ENCODE measurements around the gene NTPCR. TPM values are rescaled to one million over a fixed set of nuclear protein-coding genes. Genes with fewer than 3 reads are reported as not detected.

NTPCR gene
- total RNA-seq, 6 experiments from 2014 or later = 25.5 to 31.8 (median 28.2) TPM

DNA sequence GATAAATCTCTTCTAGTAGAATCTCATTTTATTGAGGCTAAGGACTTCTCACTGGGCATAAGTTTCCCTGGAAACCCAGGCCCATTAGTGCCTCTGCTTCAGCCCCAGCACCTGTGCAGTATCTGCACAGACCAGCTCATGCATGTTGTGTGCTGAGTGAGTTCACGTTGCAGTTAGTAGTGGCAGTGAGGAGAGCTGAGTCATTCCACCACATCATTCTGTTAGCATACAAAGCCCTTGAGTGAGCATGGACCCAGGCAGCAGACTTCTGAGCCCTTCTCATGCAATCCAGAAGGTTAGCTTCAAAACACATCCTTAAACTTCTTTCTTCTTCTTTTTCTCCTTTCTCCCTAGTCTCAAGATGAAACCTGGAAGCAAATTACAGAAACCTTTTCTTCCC is 45.8 kb upstream of the NTPCR start:
- Mint-ChIP-seq H3K27me3 (ENCODE audit: insufficient read depth) (peaks cover 4% of the 10 kb centered on the region; the same call in 1 of the 2 replicates), H3K27ac (no peak overlapping the region), H3K36me3 (ENCODE audit: low read depth) (no peaks in the 10 kb centered on the region), H3K4me3 (no peak overlapping the region), H3K9me3 (peaks cover 13% of the 10 kb centered on the region), H3K4me1 (ENCODE audit: low read depth) (no peaks in the 10 kb centered on the region)
- DNase-seq = no peak
- TF ChIP-seq, protein P1, sequence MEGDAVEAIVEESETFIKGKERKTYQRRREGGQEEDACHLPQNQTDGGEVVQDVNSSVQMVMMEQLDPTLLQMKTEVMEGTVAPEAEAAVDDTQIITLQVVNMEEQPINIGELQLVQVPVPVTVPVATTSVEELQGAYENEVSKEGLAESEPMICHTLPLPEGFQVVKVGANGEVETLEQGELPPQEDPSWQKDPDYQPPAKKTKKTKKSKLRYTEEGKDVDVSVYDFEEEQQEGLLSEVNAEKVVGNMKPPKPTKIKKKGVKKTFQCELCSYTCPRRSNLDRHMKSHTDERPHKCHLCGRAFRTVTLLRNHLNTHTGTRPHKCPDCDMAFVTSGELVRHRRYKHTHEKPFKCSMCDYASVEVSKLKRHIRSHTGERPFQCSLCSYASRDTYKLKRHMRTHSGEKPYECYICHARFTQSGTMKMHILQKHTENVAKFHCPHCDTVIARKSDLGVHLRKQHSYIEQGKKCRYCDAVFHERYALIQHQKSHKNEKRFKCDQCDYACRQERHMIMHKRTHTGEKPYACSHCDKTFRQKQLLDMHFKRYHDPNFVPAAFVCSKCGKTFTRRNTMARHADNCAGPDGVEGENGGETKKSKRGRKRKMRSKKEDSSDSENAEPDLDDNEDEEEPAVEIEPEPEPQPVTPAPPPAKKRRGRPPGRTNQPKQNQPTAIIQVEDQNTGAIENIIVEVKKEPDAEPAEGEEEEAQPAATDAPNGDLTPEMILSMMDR (IDR thresholded peaks at IDR 0.05) = no peak

DNA sequence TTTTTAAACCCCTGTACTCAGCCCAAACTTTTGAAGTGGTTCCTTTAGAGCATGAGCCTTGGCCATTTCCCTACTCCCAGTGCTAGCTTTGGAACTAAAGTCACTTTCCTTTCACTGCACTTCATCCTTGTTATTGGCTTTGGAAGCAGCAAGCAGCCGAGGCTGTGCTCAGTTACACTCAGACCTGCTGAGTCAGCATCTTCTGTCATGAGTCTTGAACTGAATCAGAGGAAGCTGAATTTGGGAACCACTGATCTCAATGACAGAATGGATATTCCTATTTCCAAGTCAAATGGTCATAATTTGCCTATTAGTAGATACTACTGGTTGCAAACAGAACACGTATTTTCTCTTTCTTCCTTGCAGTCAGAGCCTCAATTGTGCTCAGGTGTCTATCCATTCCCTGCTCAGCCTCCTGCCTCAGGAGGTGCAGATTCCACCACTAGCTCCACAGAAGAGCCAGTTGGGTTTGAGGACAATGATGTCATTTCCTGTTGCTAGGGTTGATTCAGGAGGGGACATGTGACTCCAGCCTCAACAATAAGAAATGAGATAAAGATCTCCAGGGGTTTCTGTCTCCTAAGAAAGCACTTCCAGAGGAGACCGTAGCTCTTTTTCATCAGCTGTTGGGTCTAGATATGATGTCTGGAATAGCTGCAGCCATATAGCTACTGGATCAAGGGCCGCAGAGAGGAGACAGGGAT is 44.9 kb upstream of the NTPCR start:
- TF ChIP-seq, protein P1 (IDR thresholded peaks at IDR 0.05) = no peak
- no peak overlapping the region for H3K27ac Mint-ChIP-seq

DNA sequence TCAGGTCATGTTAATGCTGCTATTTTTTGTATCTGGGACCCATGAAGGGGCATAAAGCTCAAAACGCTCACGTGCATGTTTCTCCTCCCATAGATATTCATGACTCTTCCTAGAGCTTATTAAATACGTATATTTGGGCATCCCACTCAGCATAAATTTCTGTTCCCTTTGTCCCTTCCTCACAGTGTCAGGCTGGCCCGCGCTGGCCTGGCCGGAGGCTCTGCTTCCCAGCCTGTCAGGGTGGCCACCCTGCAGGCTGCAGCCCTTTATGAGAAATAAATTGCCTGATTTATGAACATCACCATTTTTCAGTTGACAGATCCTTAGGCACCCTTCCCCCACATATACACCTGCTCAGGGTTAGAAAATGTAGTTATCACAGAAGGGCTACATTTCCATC is 44.0 kb upstream of the NTPCR start:
- TF ChIP-seq, protein P1 (IDR thresholded peaks at IDR 0.05) = no peak
- Mint-ChIP-seq H3K4me3 (no peak overlapping the region), H3K27me3 (ENCODE audit: insufficient read depth) (peaks cover 4% of the 10 kb centered on the region), H3K36me3 (ENCODE audit: low read depth) (no peaks in the 10 kb centered on the region), H3K27ac (no peak overlapping the region), H3K4me1 (ENCODE audit: low read depth) (no peaks in the 10 kb centered on the region), H3K9me3 (peaks cover 4% of the 10 kb centered on the region; the same call in 1 of the 2 replicates)
- DNase-seq = no peak

More for the DNA sequence above, 44.9 kb upstream of the NTPCR start:
- DNase-seq = no peak
- Mint-ChIP-seq H3K36me3 (ENCODE audit: low read depth) (no peaks in the 10 kb centered on the region), H3K4me3 (no peak overlapping the region), H3K27me3 (ENCODE audit: insufficient read depth) (peaks cover 4% of the 10 kb centered on the region), H3K9me3 (peaks cover 9% of the 10 kb centered on the region), H3K4me1 (ENCODE audit: low read depth) (no peaks in the 10 kb centered on the region)

DNA sequence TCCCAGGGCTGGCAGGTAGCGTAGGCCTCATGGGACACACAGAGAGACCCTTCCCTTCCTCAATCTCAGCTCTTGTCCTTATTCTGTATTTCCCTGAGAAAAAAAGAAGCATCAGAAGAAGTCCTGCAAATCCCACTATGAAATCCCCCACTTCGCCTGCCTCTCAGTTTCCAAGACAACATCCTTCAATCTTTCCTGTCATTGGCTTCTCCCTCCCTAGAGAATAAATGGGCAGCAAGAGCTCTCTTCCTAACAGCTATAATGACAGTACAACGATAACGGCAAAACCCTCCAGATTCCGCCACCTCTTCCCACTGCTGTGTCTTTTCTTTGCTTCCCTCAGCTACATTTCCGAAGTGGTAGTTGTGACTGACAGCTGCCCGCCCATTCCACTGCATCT is 41.6 kb upstream of the NTPCR start:
- TF ChIP-seq, protein P1 (IDR thresholded peaks at IDR 0.05) = no peak
- no peaks in the 10 kb centered on the region for H3K36me3 Mint-ChIP-seq (ENCODE audit: low read depth)
- peaks cover 4% of the 10 kb centered on the region; the same call in 1 of the 2 replicates for H3K9me3 Mint-ChIP-seq
- no peak for DNase-seq
- H3K4me1 Mint-ChIP-seq (ENCODE audit: low read depth) = no peaks in the 10 kb centered on the region
- no peak overlapping the region for H3K27ac Mint-ChIP-seq
- H3K4me3 Mint-ChIP-seq = no peak overlapping the region
- peaks cover 4% of the 10 kb centered on the region for H3K27me3 Mint-ChIP-seq (ENCODE audit: insufficient read depth)

DNA sequence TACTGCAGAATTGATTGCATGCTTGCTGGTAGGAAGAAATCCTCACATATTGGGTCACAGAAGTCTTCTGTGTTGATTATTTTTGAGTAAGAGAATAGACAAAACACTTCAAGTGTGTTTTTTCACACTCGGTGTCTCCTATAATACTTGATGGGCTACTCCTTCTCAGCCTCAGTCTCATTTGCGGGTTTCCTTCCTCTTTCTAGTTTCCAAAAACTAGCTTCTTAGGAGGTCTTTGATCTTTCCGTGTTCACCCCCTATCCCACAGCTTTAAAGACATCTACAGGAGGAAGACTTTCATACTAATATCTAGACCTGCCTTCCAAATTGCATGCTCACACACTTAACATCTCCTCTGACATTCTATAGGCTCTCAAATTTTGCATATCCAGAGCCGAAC is 40.7 kb upstream of the NTPCR start:
- no peaks in the 10 kb centered on the region for H3K36me3 Mint-ChIP-seq (ENCODE audit: low read depth)
- no peak for DNase-seq
- no peaks in the 10 kb centered on the region for H3K4me1 Mint-ChIP-seq (ENCODE audit: low read depth)

More for the DNA sequence above, 40.7 kb upstream of the NTPCR start:
- Mint-ChIP-seq H3K27me3 (ENCODE audit: insufficient read depth) (peaks cover 4% of the 10 kb centered on the region), H3K4me3 (no peak overlapping the region), H3K27ac (no peak overlapping the region), H3K9me3 (peaks cover 4% of the 10 kb centered on the region; the same call in 1 of the 2 replicates)
- TF ChIP-seq, protein P1 (IDR thresholded peaks at IDR 0.05) = no peak
